G401 (cell line): ENCODE data around the gene ENPP1. TPM values are rescaled to one million over a fixed set of nuclear protein-coding genes. Genes with fewer than 3 reads are reported as not detected.

Source experiments
- DNase-seq: peaks from one replicate; pipeline ENCODE4 v3.0.0-alpha.2; 2015; ENCODE audit warnings: low spot score
- in situ Hi-C: cut with HindIII; loops from 2 replicates; pipeline ENCODE4 v1.10.0; 2016; ENCODE audit warnings: low sequenced_read_pairs, mixed read lengths
- total RNA-seq: library from RNA; depleted of rRNA; stranded (reverse); fragments of >200 nt; shearing (Covaris generic); gene quantifications from 2 replicates; pipeline ENCODE4 v1.2.3, GENCODE V29; 2014

Gene ENPP1
- total RNA-seq, 1 experiment from 2014 or later: not detected

DNA sequence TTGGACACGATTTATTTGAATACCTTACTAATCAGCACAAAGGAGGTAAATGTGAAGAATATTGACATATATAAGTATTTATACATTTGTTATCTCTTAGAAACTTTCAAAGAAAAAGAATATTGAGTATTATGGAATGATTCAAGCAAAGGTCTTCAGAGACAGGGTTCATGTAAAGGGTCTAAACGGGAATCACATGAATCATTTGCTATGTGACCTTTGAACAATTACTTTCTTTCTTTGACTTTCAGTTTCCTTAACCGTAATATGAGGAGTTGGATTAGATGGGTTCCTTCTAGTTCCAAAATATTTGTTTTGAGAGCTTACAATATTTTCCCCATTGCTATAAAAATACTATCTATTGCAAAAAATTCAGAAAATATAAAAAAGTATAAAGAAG, 14.3 kb downstream of the ENPP1 start:
- in situ Hi-C loops: no loop called here

DNA sequence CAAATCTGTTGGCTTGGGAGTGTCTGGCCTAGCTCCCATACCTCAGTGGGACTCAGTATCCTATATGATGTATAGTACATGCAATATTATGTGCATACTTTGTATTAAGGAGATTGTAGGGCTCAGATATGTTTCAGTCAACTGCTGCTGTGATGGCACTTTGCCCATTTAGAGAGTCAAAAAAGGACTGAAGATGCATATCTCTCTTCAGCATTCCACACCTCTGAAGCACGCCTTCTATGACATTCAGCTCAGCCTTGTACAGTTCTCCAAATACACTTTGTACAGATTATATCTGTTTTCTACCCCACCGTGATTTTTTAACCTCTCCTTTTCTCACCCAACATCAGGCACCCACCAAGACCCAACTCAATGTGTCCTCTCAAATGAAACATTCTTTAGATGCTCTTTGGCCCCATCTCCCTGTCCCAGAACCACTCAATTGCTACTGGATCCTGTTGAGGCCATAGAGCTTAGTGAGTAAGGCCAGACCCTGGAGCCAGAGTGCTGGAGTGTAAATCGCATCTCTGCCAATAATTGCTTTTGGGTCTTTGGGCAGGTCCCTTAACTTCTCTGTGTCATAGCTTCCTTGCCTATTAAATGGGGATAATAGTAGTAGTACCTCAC, 15.6 kb downstream of the ENPP1 start:
- in situ Hi-C loops: no loop called here

More for the DNA sequence above, 14.3 kb downstream of the ENPP1 start:
- no peak for DNase-seq

DNA sequence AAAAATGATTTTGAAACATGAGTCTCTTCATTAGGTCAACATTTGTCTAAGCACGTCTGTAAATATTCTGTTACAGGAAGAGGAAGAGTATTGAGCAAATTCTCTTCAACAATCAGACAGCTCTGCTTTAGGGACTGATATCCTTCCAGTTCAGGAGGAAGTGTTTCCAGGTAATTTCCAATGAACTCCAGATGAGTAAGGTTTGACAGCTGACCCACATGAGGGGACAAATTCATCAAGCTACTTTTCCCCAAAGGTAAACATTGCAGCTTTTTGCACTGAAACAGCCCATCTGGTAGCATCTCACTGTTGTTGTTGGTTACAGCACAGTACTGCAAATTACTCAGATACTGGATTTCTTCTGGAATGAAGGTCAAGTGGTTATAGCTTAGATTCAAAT, 18.1 kb downstream of the ENPP1 start:
- in situ Hi-C loops: no loop called here
- no peak for DNase-seq

More for the DNA sequence above, 15.6 kb downstream of the ENPP1 start:
- no peak for DNase-seq

DNA sequence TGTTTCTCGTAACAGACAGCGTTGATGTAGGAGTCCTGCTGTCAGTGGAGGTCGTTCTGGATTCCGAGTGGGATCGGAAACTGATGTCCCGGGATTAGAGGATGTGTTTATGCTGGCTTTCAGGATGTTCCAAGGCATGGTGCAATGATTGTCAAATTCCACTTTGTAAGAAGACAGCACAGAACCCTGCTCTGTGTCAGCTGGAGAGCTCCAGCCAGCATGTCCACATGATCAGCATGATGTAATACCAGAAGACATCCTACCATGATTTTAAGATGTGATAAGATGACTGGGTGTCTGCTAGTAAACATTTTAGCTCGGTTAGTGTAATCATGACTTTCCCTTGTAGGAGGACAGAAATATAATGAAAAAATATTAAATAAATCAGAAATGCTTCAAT, 20.3 kb downstream of the ENPP1 start:
- DNase-seq: no peak
- in situ Hi-C loops: no loop called here

DNA sequence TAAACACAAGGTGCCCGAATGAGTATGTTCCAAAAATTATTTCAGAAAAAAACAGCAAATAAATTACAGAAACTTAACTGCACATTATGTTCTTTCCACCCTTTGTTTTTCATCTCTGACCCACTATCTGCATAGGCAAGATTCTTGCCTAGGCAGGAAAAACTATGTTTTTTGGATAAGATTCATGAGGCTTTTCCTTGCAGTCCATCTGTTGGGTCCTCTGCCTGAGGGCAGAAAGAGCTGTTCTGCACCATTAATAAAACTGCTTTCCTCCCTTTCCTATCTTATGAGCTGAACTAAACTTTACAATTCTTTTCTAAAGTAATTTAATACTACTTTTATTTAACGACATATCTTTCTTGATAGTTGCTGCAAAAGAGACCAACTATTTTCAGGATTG, 21.1 kb downstream of the ENPP1 start:
- DNase-seq: peak; percentile 14
- in situ Hi-C loops: no loop called here

DNA sequence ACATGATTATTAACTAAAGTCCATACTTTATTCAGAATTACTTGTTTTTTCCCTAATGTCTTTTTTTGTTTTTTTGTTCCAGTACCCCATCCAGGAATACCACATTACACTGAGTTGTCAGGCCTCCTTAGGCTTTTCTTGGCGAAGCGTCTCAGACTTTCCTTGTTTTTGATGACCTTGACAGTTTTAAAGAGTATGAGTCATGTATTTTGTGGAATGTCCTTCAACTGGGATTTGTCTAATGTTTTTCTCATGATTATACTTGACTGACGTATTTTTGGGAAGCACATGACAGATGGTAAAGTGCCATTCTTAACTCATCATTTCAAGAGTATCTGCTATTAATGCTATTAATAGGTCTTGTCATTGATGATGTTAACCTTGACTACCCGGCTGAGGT, 23.6 kb downstream of the ENPP1 start:
- DNase-seq: no peak
- in situ Hi-C loops: no loop called here

DNA sequence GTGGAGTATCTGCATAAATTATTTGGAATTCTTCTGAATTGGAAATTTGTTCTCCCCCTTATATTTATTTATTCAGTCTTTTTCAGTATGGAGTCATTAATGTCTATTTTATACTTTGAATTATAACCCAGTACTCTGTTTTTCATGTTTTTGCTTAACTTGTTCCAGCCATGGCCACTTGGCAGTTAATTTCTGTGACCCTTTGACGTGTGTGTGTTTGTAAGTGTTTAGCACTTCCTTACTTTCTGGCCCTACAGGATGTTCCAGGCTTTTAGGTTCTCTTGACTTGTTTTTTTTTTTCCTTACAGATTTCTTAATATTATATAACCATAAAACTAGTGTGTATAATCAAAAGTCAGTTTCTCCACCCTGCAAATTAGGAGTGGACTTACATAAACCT, 24.1 kb downstream of the ENPP1 start:
- in situ Hi-C loops: no loop called here
- DNase-seq: no peak

DNA sequence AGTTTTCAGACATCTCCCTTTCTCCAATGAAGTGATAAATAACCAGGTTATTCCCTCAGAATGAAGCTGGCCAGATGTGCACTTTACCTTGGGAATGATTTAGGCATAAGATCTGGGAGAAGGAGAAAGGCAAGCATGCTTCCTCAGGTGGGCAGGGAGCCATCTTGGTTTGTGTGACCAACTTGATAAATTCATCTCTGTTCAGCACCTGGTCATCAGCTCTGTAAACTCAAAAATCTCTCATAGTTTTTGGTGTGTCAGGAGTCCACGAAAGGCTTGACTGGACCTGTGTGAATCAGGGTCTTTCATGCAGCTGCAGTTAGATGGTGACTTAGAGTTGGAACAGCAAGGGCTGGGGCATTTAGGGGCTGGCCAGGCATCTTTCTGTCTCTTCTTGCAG, 24.5 kb downstream of the ENPP1 start:
- no peak for DNase-seq
- in situ Hi-C loops: no loop called here

DNA sequence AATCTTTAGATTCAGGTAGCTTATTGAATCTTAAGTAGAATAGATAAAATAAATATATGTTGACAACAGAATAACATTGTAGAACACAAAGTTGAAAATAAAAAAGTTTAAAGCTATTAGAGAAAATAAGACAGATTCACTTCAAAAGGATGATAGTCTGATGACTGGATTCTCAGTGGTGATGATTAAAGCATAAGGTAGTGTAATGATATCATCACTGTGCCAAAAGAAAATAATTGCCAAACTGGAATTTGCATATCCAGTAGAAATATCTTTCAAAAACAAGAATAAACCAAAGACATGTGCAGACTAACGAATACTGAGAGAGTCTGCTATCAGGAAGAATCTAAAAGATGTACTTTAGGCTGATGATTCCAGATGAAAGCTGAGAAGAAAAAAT, 30.2 kb downstream of the ENPP1 start:
- DNase-seq: no peak
- in situ Hi-C loops: no loop called here

DNA sequence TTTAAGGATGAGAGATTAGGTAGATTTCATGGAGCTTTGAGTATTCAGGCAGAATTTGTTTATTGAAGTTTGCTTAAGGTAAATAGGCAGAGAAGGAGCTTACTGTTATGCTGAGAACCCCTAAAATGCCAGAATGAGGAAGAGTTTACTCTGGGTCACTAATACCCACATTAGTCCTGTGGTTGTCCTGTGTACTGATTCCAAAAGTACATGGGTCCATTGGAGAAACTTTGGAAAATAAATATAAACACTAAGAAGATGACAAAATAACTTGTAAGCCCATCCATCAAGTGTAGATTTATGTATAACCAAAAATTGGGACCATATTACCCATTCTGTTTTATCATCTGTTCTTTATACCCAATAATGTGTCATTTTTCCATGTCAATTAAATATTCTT, 31.6 kb downstream of the ENPP1 start:
- DNase-seq: no peak
- in situ Hi-C loops: no loop called here

DNA sequence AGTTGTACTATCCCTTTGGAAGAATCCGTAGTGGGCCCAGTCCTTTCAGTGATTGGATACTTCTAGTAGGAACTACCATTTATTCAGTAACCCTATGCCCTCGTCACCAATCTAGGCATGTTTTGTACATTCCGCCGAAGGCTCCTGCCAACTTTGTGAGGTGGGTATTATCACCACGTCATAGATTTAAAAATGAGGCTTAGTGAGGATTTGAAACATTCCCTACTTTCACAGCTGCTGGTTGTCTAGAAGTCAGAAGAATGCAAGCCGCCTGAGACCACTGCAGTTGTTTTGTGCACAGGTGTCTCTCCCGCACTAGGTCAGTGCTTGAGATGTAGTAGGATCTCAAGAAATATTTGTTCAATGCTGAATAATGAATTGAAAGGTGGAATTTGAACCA, 32.6 kb downstream of the ENPP1 start:
- in situ Hi-C loops: no loop called here
- no peak for DNase-seq

DNA sequence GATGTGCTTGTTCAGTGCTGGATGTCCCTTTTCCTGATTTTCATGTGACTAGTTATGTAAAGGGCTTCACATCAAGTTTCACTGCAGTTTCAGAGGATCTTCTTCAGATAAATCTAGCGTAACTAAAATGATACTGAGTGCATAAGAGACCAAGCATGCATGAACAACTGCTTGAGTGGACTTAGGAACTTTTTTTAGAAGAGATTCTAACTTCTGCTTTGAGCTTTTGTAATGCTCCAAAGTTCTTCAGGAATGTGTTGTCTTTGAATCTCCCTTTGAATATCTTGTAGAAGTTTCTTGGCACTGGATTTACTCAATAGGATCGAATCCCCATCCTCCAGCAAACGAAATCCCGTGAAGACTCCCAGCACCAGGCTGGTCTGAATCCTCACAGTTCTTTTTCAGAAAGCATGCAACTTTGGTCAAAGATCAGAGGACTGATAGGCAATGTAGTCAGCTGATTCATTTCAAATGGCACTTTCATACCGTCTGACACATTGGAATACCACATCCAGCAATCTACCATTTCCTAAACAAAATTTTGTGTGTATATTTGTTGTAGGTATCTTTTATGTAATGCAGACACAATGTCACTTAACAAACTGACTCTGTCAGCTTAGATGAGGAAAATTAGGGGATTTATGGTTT, 33.2 kb downstream of the ENPP1 start:
- in situ Hi-C loops: no loop called here
- no peak for DNase-seq

DNA sequence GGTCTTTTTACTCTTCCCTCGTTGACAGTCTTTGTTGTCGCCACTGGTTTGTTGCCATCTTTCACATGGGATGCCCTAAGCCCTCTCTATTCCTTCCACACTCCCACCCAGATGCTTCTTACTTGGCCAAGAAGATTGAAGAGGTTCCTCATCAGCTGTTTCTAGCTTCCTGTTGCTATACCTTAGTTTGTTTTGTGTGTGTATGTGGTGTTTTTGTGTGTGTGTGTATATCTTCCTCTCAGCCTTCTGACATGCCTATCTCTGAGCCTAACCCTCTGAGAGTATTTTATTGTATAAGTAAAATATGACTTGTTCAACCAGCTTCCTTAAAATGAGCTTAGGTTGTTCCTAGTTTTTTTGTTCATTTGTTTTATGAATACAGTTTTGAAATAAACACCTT, 35.9 kb downstream of the ENPP1 start:
- in situ Hi-C loops: no loop called here
- DNase-seq: no peak

DNA sequence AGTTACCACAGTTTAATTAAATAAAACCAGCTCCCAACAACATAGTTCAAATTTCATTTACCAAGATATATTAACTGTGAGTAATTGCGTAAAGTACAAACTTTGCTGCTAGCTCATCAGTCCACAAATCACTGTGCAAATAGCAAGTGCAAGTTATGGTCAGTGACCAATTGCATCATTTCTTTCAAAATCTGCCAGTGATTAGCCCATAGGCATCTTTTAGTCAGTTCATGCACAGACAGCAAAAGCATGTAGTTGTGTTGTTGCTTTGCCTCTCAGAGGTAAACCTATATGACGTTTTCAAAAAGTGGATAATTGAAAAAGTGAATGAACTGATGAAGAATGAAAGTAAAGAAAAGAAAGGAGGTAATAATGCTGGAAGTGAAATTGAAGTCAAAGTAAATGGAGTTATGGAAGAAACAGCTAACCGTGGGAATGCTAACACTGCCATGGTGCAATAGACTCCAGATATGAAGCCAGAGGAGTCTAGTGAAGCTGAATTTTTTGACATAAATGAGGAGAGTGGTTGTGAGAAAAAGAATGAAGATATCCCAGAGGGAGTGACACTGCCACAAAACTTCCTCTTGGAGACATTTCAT, 36.5 kb downstream of the ENPP1 start:
- in situ Hi-C loops: no loop called here
- DNase-seq: no peak

DNA sequence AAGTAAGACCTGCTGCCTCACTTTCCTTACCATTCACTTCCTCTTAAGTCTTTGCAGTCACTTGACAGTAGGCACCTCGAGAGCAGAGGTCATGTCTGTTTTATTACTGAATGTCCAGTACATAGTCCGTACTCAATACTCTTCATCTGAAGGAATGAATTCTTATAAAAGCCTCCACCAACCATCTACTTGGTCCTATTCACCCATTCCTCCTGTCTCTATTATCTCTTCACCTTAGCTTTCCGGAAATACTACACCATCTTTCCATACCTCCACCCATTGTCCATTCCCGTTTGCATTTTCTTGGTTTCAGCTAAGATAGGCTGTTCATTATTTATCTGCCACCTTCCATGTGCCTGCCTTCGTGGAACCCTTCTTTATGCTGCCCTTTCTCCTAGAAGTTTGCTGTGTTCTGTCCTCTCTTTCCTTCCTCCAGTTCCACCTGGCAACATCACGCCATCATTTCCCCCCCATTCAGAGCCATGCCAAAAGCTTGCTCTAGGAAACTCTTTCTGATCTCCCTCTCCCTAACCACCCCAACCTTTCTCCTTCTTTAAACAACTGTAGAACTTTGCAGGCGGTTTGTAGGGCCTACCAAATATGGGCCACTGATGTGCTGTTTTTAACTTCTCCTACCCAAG, 38.3 kb downstream of the ENPP1 start:
- DNase-seq: no peak
- in situ Hi-C loops: no loop called here

DNA sequence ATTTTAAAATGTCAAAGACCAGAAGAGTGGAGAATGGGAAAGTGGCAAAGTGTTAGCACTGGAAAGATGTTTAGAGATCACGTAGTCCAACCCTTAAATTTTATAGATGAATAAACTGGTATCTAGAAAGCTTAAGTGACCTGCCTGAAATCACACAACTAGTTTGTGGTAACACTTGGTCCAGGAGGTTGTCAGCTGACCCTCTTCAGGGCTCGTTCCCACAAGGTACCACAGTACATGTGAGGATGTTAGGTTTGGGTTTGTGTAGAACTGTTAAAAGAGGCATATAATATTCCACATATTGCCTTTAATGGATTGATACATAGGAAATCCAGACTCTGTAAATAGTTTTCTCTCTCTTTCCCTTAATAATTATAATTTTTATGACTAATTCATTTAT, 39.1 kb downstream of the ENPP1 start:
- in situ Hi-C loops: no loop called here

DNA sequence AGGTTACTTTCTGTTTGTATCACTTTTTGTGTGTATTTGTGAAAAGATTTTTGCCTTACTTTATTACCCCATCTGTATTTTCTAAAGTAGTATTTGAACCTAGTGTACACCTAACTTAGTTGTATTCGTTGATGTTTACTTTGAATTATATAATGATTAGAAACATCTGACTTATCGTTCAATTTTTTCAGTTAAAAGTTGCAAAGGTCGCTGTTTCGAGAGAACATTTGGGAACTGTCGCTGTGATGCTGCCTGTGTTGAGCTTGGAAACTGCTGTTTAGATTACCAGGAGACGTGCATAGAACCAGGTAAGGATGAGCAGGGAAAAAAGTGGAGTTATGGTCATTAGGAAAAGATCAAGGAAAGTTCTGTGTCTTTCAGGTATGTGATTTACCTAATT, 42.0 kb downstream of the ENPP1 start:
- DNase-seq: no peak
- in situ Hi-C loops: no loop called here

More for the DNA sequence above, 39.1 kb downstream of the ENPP1 start:
- no peak for DNase-seq

DNA sequence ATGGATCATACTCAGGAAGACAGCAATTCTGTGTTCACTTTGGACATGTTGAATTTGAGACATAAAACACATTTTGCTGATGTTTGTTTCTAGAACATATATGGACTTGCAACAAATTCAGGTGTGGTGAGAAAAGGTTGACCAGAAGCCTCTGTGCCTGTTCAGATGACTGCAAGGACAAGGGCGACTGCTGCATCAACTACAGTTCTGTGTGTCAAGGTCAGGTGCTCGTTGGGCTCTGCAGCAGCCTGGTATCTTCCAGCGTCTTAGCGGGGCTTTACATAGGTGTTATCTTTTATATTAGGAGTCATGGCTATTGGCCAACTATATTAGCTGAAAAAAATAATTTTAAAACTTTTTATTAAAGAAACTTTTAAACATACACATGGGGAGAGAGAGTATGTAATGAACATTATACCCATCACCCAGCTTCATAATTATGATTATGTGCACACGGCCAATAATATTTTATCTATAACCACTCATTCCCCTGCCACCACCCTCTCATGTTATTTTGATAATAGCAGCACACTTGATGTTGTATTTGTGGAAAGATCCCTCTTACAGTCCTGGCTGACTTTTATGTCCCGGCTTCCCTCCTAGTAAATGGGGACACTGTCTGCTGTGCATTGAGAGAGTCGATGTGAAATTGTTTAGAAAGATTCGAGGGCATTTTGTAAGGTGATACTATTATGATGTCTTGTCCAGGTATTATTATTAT, 43.4 kb downstream of the ENPP1 start:
- no peak for DNase-seq
- in situ Hi-C loops: no loop called here

DNA sequence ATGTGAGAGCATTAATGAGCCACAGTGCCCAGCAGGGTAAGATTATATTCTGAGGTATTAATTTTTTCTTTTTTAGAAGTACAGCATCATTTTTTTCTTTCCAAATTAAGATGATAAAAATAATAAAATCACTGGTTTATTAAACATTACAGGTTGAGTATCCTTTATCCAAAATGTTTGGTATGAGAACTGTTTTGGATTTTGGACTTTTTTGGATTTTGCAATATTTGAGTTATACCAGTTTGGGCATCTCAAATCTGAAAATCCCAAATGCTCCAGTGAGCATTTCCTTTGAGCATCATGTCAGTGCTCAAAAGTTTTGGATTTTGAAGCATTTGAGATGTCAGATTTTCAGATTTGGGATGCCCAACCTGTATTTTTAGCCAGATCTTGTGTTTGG, 44.4 kb downstream of the ENPP1 start:
- in situ Hi-C loops: no loop called here
- no peak for DNase-seq

DNA sequence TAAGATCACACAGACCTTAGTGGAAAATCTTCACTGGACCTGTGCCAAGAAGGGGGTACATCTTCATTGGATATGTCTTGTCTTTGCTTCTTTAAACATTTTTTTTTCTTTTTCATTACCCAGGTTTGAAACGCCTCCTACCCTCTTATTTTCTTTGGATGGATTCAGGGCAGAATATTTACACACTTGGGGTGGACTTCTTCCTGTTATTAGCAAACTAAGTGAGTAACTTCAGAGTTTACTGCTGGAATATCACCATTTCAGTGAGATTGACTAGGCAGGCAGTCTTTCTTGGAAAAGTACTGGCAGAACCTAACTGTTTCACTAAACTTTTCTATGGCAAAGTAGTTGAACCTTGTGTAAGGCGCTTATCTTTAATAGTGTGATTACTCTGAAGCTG, 47.0 kb downstream of the ENPP1 start:
- in situ Hi-C loops: no loop called here
- no peak for DNase-seq
